ENCODE results near the gene TMEM201.

TMEM201 gene, protein sequence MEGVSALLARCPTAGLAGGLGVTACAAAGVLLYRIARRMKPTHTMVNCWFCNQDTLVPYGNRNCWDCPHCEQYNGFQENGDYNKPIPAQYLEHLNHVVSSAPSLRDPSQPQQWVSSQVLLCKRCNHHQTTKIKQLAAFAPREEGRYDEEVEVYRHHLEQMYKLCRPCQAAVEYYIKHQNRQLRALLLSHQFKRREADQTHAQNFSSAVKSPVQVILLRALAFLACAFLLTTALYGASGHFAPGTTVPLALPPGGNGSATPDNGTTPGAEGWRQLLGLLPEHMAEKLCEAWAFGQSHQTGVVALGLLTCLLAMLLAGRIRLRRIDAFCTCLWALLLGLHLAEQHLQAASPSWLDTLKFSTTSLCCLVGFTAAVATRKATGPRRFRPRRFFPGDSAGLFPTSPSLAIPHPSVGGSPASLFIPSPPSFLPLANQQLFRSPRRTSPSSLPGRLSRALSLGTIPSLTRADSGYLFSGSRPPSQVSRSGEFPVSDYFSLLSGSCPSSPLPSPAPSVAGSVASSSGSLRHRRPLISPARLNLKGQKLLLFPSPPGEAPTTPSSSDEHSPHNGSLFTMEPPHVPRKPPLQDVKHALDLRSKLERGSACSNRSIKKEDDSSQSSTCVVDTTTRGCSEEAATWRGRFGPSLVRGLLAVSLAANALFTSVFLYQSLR

DNA sequence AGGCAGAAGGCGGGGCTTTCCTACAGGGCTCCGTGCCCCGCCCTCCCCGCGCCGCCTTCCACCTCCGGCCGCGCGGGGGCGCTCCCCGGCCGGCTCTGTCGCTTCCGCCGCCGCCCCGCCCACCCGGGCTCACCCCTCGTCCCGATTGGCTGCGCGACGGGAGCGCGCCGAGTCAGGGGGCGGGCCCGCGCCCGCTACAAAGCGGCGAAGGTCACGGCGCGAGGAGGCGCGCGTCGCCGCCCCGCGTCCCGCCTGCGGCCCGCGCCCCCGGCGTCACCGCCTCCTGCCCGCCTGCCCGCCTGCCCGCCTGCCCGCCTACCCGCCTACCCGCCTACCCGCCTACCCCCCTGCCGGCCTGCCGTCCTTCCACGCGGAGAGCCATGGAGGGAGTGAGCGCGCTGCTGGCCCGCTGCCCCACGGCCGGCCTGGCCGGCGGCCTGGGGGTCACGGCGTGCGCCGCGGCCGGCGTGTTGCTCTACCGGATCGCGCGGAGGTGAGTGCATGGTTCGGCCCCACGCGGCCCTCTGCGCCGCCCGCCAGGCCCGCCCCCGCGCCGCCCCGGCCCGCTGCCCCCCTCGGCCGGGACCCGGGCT lies at the start of gene TMEM201:
Gene TMEM201 (plus strand): TSS at position 361 of the 593 bp plus-strand sequence. CDS start 20 bp downstream, at position 381.
- Mint-ChIP-seq H3K27me3 (no peaks in the 10 kb centered on the region), H3K4me3 (peak within 1 kb of the TSS; percentile 79), H3K27ac (peak within 1 kb of the TSS; percentile 57), H3K9me3 (no peaks in the 10 kb centered on the region), H3K4me1 (peaks cover 46% of the 10 kb centered on the region), H3K36me3 (no peaks in the 10 kb centered on the region)
- peak; percentile 93 for ATAC-seq

DNA sequence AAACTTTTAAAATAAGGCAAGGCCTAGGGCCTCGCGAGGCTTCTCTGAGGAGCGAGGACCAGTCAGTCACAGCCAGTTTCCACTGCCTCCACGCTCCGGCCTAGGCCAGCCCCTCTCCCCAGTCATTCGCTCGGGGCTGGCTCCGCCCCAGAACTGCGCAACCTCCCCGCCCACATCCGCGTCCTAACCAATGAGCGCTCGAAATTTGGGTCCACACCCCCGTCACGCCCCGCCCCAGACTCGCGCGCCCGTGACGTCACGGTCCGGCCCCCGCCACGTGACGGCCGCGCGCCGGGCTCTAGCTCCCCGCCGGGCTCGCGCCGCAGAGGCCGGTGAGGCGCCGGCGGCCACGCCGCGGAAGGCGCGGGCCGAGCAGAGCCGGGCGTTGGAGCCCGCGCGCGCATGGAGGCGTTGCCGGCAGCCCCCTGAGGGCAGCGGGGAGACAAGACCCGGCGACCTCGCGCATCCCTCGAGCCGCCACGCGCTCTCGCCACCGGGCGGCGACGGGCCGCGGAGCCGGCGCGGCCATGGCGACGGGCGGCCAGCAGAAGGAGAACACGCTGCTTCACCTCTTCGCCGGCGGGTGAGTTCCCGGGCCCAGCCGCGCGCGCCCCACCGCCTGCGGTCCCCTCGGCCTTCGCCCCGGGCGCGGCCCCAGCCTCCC lies 49.4 kb upstream of the TMEM201 start, which contains the start of gene SLC25A33:
Gene SLC25A33 (plus strand): TSS at position 301 of the 664 bp plus-strand sequence. CDS start 227 bp downstream, at position 528.
- H3K36me3 Mint-ChIP-seq = peaks cover 5% of the 10 kb centered on the region
- H3K27me3 Mint-ChIP-seq = no peaks in the 10 kb centered on the region
- H3K9me3 Mint-ChIP-seq = no peaks in the 10 kb centered on the region
- peak within 1 kb of the TSS; percentile 83 for H3K27ac Mint-ChIP-seq
- H3K4me1 Mint-ChIP-seq = peaks cover 40% of the 10 kb centered on the region
- ATAC-seq = peak; percentile 99
- H3K4me3 Mint-ChIP-seq = peak within 1 kb of the TSS; percentile 95

DNA sequence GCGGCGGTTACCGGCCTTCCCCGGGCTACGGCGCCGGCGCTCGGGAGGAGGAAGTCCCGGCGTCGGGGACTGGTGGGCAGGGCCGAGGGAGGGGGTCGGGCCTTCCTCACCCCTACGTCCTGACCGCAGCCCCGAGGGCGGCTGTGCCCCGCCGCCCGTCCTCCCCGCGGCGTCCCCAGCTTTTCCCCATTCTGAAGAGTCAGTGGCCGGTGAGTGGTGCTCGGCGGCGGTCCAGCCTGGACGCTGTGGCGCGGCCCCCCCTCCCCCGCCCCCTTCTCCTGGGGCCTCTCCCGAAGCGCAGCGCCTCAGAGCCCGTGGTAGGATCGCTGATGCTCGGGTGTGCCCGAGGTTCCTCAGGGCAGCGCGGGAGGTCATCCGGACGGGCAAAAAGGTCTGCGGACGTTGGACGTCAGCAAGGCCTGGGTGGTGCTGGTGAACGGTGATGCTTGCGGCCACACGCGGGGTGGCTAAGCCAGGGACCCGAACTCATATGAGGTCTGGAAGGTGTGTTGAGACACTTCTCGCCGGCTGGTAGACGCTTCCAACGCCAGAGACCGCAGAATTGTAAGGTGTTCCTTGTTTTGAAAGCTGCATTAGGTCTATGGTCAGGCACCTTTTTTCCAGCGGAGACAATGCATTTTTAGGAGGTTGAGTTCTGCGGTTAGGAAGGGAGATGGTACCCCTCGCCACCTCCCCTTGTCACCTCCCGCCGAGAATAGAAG lies 48.7 kb upstream of the TMEM201 start:
- peak overlapping the region; percentile 79 for H3K27ac Mint-ChIP-seq
- H3K36me3 Mint-ChIP-seq = peaks cover 5% of the 10 kb centered on the region
- peak; percentile 77 for ATAC-seq

DNA sequence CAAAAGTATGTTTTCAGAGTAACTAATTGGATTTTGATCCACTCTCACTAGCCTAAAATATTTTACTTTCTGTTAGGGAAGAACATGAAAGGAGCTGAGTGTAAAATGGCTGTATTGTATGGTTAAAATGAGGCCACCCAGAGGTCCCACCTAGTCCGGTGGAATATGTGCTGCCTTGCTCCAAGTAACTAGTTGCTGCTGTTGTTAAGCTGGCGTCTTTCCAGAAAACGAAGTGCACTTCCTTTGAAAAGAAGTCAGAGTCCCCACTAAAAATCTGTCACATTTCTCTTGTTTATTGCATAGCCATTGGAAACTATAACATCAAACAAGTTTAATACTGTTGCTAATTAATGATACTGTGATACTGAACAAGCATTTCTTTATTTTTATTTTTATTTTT lies 46.3 kb upstream of the TMEM201 start:
- no peaks in the 10 kb centered on the region for H3K27me3 Mint-ChIP-seq
- ATAC-seq = no peak
- H3K36me3 Mint-ChIP-seq = peaks cover 5% of the 10 kb centered on the region
- peaks cover 61% of the 10 kb centered on the region for H3K4me1 Mint-ChIP-seq
- H3K9me3 Mint-ChIP-seq = no peaks in the 10 kb centered on the region
- no peak overlapping the region for H3K4me3 Mint-ChIP-seq
- H3K27ac Mint-ChIP-seq = no peak overlapping the region

More for the DNA sequence above, 48.7 kb upstream of the TMEM201 start:
- Mint-ChIP-seq H3K4me1 (peaks cover 47% of the 10 kb centered on the region), H3K9me3 (no peaks in the 10 kb centered on the region), H3K27me3 (no peaks in the 10 kb centered on the region), H3K4me3 (peak overlapping the region; percentile 95)

DNA sequence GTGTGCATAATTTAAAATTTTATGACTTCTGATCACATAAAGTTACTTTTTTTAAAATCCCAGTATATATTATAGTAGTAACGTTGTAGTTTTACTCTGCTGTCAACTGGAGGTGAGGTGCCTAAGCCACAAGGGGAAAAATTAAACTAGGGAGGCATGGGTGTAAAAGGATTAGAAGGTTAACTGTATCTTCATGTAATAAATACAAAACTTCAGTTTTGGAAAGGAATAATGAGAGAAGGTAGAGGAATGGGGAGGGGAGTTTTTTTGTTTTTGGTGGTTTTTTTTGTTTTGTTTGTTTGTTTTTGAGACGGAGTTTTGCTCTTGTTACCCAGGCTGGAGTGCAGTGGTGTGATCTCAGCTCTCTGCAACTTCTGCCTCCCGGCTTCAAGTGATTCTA lies 43.8 kb upstream of the TMEM201 start:
- Mint-ChIP-seq H3K27me3 (no peaks in the 10 kb centered on the region), H3K9me3 (no peaks in the 10 kb centered on the region), H3K27ac (no peak overlapping the region), H3K4me3 (no peak overlapping the region), H3K36me3 (peaks cover 14% of the 10 kb centered on the region), H3K4me1 (peaks cover 59% of the 10 kb centered on the region)
- ATAC-seq = no peak

DNA sequence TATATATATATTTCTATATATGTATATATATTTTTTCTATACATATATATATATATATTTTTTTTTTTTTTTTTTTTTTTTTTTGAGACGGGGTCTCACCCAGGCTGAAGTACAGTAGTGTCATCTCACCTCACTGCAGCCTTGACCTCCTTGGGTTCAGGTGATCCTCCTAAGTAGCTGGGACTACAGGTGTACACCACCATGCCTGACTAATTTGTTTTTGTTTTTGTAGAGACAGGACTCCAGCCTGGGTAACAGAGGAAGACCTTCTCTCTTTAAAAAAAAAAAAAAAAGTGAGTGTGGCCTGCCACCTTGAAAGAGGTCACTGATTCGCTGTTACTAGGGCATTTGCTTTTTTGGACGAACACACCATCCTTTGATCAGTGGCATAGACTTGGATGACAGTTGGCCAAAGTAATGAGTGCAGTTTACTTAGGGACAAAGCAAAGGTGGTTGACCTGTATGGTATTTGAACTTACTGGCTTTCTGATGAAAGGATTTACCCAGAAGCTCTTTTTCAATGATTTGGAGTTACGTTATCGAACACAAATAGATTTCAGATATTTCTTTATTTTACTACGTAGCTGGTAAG lies 38.7 kb upstream of the TMEM201 start:
- Mint-ChIP-seq H3K27me3 (no peaks in the 10 kb centered on the region), H3K36me3 (peaks cover 16% of the 10 kb centered on the region), H3K9me3 (no peaks in the 10 kb centered on the region), H3K27ac (no peak overlapping the region), H3K4me1 (peaks cover 30% of the 10 kb centered on the region), H3K4me3 (no peak overlapping the region)
- no peak for ATAC-seq

DNA sequence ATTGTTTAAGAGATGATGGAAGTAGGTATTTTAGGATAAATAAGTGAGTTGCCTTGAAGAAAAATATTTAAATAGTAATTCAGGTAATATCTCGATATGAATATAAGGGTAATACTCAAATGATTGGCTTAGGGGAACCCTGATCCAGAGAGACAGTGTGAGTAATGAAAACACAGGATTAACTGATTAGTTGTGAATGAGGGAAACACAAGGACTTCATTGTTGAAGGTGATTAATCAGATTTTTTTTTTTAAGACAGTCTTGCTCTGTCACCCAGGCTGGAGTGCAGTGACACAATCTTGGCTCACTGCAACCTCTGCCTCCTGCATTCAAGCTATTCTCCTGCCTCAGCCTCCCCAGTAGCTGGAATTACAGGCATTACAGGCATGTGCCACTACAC lies 36.7 kb upstream of the TMEM201 start:
- Mint-ChIP-seq H3K36me3 (peaks cover 33% of the 10 kb centered on the region), H3K27me3 (no peaks in the 10 kb centered on the region), H3K4me1 (peaks cover 29% of the 10 kb centered on the region), H3K27ac (no peak overlapping the region), H3K4me3 (no peak overlapping the region), H3K9me3 (no peaks in the 10 kb centered on the region)
- no peak for ATAC-seq

DNA sequence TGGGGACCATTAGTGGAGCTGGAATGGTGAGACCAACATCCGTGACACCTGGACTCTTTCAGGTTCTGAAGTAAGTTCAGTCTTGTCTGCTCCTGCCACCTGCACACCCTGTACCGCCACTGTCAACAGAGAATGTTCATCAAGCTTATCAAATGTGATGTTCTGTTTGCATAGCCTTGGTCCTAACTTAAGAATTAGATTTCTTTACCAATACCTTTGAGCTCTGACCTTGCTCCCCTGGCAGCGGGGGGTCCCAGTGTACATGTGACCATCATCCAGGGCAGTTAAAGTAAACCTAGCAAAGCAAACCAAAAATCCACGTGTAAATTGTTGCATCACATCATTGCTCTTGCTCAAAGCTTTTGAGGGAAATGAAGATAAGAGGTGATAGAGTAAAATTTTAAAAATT lies 35.0 kb upstream of the TMEM201 start:
- no peak for ATAC-seq
- H3K4me3 Mint-ChIP-seq = no peak overlapping the region
- H3K27me3 Mint-ChIP-seq = no peaks in the 10 kb centered on the region
- no peak overlapping the region for H3K27ac Mint-ChIP-seq
- H3K36me3 Mint-ChIP-seq = peaks cover 36% of the 10 kb centered on the region
- no peaks in the 10 kb centered on the region for H3K9me3 Mint-ChIP-seq
- peaks cover 24% of the 10 kb centered on the region for H3K4me1 Mint-ChIP-seq

DNA sequence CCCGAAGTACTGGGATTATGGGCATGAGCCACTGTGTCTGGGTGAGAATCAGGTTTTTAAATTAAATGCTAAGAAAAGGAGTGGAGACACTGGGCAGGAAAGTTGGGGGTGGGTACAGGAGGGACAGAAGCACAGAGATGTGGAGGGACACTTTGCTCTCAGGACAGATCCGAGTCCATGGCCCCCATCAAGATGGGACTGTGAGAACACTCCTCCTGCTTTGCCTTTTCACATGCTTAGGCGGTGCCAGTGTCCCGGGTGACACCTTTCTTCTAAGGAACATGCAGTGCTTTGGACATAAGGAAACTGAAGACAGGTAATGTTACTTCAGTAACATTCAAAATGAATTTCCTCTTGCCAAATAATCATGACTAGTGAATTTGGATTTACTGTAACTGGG lies 32.8 kb upstream of the TMEM201 start:
- Mint-ChIP-seq H3K36me3 (peaks cover 35% of the 10 kb centered on the region), H3K4me3 (no peak overlapping the region), H3K4me1 (peaks cover 30% of the 10 kb centered on the region), H3K27me3 (no peaks in the 10 kb centered on the region), H3K9me3 (no peaks in the 10 kb centered on the region), H3K27ac (peak overlapping the region; percentile 55)
- ATAC-seq = no peak

DNA sequence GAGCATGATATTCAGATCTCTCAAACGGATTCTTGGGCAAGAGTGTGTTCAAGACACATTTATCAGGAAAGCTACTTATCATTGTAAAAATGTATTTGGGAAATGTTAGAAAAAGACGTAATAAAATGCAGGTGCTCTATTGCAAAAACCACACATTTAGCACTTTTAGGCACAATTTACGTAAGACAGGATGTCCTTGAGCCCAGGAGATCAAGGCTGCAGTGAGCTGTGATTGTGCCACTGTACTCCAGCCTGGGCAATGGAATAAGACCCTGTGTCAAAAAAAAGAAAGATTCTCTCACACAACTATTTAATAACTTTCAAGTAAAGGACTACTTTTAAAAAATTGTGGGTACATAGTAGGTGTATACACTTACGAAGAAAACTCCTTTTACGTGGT lies 31.1 kb upstream of the TMEM201 start:
- Mint-ChIP-seq H3K9me3 (no peaks in the 10 kb centered on the region), H3K27me3 (no peaks in the 10 kb centered on the region), H3K36me3 (peaks cover 35% of the 10 kb centered on the region), H3K4me3 (no peak overlapping the region), H3K27ac (no peak overlapping the region), H3K4me1 (peaks cover 30% of the 10 kb centered on the region)
- ATAC-seq = no peak

DNA sequence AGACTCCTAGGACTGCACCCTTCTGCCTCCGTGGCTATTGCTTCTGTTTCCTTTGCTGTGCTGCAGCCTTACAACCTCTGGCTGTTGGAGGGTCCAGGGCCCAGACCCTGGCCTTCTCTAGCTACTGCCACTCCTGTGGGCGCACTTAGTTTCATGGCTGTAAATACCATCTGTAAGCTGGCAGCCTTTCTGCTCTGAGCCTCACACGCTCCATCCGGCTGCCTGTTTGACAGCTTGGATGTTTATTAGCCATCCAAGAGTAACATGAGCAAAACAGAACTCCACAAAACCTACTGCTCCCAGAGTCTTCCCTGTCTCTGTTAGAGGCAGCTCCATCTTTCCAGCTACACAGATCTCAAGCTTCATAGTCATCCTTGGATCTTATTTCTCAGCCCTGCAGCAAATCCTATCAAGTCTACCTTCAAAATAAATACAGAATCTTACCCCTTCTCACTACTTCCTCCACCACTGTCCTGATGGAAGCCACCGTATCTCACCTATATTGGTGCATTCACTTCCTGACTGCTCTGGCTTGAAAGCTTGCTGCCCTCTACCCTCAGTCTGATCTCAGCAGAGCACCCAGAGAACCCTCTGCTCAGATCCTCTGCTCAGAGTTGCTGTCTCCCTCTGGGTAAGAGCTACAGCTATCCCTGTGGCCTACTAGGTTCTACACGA lies 30.3 kb upstream of the TMEM201 start:
- no peak for ATAC-seq
- Mint-ChIP-seq H3K4me3 (no peak overlapping the region), H3K27me3 (no peaks in the 10 kb centered on the region), H3K9me3 (no peaks in the 10 kb centered on the region), H3K27ac (no peak overlapping the region), H3K4me1 (peaks cover 30% of the 10 kb centered on the region), H3K36me3 (peaks cover 35% of the 10 kb centered on the region)

DNA sequence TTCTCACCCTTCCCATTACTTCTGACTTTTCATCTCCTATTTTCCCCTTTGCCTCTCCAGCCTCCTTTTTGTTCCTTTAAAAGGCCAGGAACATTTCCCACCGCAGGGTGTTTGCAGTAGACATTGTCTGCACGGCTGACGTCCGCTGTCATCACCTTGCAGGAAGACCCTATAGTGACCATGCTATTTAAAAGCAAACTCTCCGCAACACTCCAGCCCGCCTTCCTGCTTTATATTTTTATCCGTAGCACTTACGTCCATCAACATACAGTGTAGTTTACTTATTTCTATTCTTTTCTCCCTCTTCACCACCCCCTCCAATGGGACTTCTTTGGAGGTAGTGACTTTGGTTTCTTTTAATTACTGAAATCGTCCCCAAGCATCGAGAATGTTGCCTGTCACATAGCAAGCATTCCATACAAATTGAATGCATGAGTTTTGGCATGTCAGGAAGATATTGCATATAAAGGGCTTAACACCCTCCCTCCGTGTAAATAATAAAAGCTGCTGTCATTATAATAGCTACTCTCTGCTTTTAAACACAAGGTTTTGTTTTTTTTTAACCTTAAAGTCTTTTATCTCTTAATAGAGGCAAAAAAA lies 29.7 kb upstream of the TMEM201 start:
- no peak for ATAC-seq
- Mint-ChIP-seq H3K36me3 (peaks cover 35% of the 10 kb centered on the region), H3K27me3 (no peaks in the 10 kb centered on the region), H3K9me3 (no peaks in the 10 kb centered on the region), H3K4me1 (peaks cover 30% of the 10 kb centered on the region), H3K27ac (no peak overlapping the region), H3K4me3 (no peak overlapping the region)

DNA sequence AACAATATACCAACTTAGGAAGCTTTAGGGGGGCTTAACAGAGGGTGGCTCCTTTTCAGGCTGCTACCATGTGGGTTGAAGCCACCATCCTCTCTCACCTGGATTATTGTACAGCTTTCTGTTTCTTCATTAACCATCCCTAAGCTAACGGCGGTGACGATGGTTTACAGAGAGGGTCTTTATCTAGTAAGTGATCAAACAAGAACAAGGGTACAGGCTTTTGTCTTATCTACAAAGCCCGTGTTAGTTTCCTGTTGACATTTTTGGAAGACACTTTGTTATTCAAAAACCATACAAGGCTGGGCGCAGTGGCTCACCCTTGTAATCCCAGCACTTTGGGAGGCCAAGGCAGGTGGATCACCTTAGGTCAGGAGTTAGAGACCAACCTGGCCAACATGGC lies 29.0 kb upstream of the TMEM201 start:
- peaks cover 36% of the 10 kb centered on the region for H3K36me3 Mint-ChIP-seq
- no peak for ATAC-seq
- H3K27me3 Mint-ChIP-seq = no peaks in the 10 kb centered on the region
- peak overlapping the region; percentile 90 for H3K27ac Mint-ChIP-seq
- H3K4me3 Mint-ChIP-seq = peak overlapping the region; percentile 74
- no peaks in the 10 kb centered on the region for H3K9me3 Mint-ChIP-seq
- H3K4me1 Mint-ChIP-seq = peaks cover 30% of the 10 kb centered on the region
